ENCODE measurements around the gene CAMK1G.
A peak's percentile ranks its signal among the peaks of the same experiment; 100 is the strongest.

The CAMK1G gene

GRCh38 chr1:209643285-209644020, 59.9 kb downstream of the CAMK1G start:
- DNase-seq = no peak

GRCh38 chr1:209645574-209646452, 62.3 kb downstream of the CAMK1G start:
- DNase-seq = no peak

- DNase-seq = peak; percentile 9
These were observed 63.0 kb downstream of the CAMK1G start for GRCh38 chr1:209646558-209646957.

GRCh38 chr1:209647156-209647555, 63.6 kb downstream of the CAMK1G start:
- no peak for DNase-seq

GRCh38 chr1:209648346-209648745, 64.8 kb downstream of the CAMK1G start:
- DNase-seq = no peak

GRCh38 chr1:209648931-209649776, 65.6 kb downstream of the CAMK1G start:
- no peak for DNase-seq

- DNase-seq = no peak
These were observed 66.9 kb downstream of the CAMK1G start for GRCh38 chr1:209650454-209650853.

- DNase-seq = peak; percentile 49
These were observed 67.6 kb downstream of the CAMK1G start for GRCh38 chr1:209651138-209651587.

GRCh38 chr1:209652121-209652735, 68.7 kb downstream of the CAMK1G start, which contains the start of gene LAMB3:
Gene LAMB3, minus strand, starts transcription at chr1:209652425. Its CDS starts 1,481 bp downstream, at chr1:209650944.
- DNase-seq = no peak

- DNase-seq = peak; percentile 25
These were observed 69.4 kb downstream of the CAMK1G start for GRCh38 chr1:209652873-209653401.

- DNase-seq = no peak
These were observed 70.4 kb downstream of the CAMK1G start for GRCh38 chr1:209653915-209654351.

- DNase-seq = no peak
These were observed 72.1 kb downstream of the CAMK1G start for GRCh38 chr1:209655411-209656231.

- DNase-seq = no peak
These were observed 73.8 kb downstream of the CAMK1G start for GRCh38 chr1:209657140-209657879.

GRCh38 chr1:209657918-209658317, 74.4 kb downstream of the CAMK1G start:
- no peak for DNase-seq

- no peak for DNase-seq
These were observed 76.4 kb downstream of the CAMK1G start for GRCh38 chr1:209659909-209660308.

- no peak for DNase-seq
These were observed 77.6 kb downstream of the CAMK1G start for GRCh38 chr1:209661071-209661470.

- no peak for DNase-seq
These were observed 79.4 kb downstream of the CAMK1G start for GRCh38 chr1:209662879-209663327.

Measured in CD4-positive, alpha-beta T cell treated with Interleukin-12 subunit alpha and Interleukin-12 subunit beta, for 1 hour (primary cell).